GM12878 (cell line): ENCODE measurements around the gene PSRC1.

ENCODE experiments used
- EP300 ChIP-seq, 2 experiments: fragments of 150-350 bp in 1 of 2; IDR thresholded peaks; 2 replicates each; pipeline ENCODE4 v1.6.1; 2011 to 2012; ENCODE audit warnings: low read depth in 2 of 2, low read length in 2 of 2, borderline replicate concordance in 1 of 2, improper control_type of control experiment in 1 of 2, inconsistent platforms in 1 of 2; ENCODE audit not compliant: control insufficient read depth in 1 of 2
- ESRRA ChIP-seq: IDR thresholded peaks from 2 replicates; pipeline ENCODE4 v1.6.1; 2012; ENCODE audit warnings: mild to moderate bottlenecking, low read length, improper control_type of control experiment
- POLR2A ChIP-seq: IDR thresholded peaks from 2 replicates; pipeline ENCODE4 v1.6.1; 2011; ENCODE audit warnings: low read depth, mild to moderate bottlenecking, low read length
- RAD21 ChIP-seq: IDR thresholded peaks from 2 replicates; pipeline ENCODE4 v1.6.1; 2011; ENCODE audit warnings: mild to moderate bottlenecking, low read depth, low read length, moderate library complexity; ENCODE audit not compliant: insufficient read depth
- TF ChIP-seq, protein P1 (sequence below): IDR thresholded peaks from 2 replicates; pipeline ENCODE4 v1.6.1; 2012; ENCODE audit warnings: low read depth, low read length, improper control_type of control experiment

DNA sequence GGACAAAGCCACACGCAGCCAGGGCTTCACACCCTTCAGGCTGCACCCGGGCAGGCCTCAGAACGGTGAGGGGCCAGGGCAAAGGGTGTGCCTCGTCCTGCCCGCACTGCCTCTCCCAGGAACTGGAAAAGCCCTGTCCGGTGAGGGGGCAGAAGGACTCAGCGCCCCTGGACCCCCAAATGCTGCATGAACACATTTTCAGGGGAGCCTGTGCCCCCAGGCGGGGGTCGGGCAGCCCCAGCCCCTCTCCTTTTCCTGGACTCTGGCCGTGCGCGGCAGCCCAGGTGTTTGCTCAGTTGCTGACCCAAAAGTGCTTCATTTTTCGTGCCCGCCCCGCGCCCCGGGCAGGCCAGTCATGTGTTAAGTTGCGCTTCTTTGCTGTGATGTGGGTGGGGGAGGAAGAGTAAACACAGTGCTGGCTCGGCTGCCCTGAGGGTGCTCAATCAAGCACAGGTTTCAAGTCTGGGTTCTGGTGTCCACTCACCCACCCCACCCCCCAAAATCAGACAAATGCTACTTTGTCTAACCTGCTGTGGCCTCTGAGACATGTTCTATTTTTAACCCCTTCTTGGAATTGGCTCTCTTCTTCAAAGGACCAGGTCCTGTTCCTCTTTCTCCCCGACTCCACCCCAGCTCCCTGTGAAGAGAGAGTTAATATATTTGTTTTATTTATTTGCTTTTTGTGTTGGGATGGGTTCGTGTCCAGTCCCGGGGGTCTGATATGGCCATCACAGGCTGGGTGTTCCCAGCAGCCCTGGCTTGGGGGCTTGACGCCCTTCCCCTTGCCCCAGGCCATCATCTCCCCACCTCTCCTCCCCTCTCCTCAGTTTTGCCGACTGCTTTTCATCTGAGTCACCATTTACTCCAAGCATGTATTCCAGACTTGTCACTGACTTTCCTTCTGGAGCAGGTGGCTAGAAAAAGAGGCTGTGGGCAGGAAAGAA lies 8.1 kb downstream of the PSRC1 start:
- no peak for TF ChIP-seq EP300 (IDR thresholded peaks at IDR 0.05; ENCODE audit: borderline replicate concordance in 1 of 2, control insufficient read depth in 1 of 2, low read depth in 2 of 2, low read length in 2 of 2)
- TF ChIP-seq, protein P1, sequence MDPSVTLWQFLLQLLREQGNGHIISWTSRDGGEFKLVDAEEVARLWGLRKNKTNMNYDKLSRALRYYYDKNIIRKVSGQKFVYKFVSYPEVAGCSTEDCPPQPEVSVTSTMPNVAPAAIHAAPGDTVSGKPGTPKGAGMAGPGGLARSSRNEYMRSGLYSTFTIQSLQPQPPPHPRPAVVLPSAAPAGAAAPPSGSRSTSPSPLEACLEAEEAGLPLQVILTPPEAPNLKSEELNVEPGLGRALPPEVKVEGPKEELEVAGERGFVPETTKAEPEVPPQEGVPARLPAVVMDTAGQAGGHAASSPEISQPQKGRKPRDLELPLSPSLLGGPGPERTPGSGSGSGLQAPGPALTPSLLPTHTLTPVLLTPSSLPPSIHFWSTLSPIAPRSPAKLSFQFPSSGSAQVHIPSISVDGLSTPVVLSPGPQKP = no peak
- TF ChIP-seq ESRRA = no peak
- TF ChIP-seq POLR2A = no peak
- no peak for TF ChIP-seq RAD21
